HT-29 (cell line): ENCODE results near the gene CCDC78. TPM values are rescaled to one million over a fixed set of nuclear protein-coding genes. Genes with fewer than 3 reads are reported as not detected.

Source experiments
- DNase-seq: peaks from one replicate; pipeline ENCODE4 v3.0.0-alpha.2; 2015; ENCODE audit warnings: low spot score
- total RNA-seq: library from RNA; depleted of rRNA; stranded (reverse); fragments of >200 nt; shearing (Covaris generic); gene quantifications from 2 replicates; pipeline ENCODE4 v1.2.3, GENCODE V29; 2014; rRNA removed

The CCDC78 gene
- 22.9 and 30.6 TPM in 2 replicates for total RNA-seq

GRCh38 chr16:726438-727290 is at the start of gene CCDC78, which contains the start of gene HAGHL:
Gene CCDC78 (minus strand): TSS chr16:726443. CDS start chr16:726367, 76 bp downstream.
Gene HAGHL (plus strand): TSS chr16:727106. CDS start chr16:727510, 404 bp downstream.
- DNase-seq, result peak; percentile 65

DNA sequence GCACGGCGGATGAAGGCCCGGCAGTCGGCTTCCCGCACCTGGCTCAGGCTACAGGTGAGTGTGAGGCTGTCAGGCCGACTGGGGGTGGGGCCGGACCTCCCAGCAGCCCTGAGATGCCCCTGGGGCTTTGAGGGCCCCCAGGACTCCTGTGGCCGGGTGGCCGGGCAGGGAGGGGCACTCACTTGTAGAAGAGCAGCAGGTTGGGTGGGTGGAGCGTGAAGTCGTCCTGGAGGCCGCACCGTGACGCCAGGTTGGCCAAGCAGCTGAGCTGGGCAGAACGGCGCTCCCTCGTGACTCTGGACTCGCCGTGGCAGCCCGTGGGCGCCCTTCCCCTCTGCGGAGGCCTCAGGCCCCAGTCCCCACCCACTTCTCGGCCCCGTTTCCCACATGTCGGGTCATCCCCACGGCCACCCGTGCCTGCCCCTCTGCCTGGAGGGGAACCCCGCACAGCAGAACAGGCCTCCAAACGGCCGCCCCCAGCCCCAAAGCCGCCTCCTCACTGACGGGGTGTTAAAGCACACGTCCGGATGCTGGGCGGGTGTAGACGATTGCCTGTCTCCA is 49.1 kb upstream of the CCDC78 start:
- no peak for DNase-seq

DNA sequence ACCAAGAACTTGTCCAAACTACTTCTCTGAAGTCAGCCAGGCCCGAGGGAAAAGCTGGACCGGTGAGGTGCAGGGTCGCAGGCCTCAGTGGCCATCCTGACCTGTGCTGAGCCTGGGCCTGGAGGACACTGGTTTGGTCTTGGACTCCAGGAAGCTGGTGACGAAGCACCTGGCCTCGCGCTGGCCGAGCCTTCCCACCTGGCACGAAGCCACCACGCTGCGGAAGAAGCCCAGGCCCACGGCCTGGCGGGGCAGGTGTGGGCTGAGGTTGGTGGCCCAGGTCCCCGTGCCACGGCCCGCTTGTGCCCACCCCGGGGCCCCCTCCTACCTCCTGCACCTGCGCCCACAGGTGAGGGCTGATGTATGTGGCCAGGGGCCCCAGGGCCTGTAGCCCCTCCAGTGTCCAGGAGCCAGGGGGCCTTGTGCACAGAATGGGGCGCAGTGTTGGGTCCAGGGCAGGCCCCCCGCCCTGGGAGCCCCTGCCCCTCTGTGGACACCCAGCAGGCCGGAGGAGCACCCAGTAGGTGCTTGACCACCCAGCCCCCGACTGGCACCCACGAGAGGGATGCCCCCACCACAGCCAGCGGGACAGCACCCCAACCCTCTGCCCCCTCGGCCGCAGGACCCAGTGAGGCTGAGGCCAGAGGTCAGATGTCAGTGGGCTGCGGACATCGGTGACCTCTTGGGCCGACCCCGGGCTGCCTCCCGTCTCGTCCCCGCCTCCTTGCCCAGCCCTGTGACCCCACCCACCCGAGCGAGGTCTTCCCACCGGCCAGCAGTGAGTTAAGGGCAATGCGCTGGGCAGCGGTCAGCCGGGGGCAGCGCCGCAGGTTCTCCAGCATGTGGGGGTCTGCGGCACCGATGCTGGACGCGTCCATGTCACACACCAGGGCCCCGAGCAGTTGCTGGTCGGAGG is 48.1 kb upstream of the CCDC78 start:
- DNase-seq, result no peak

- no peak for DNase-seq
These were observed 46.7 kb upstream of the CCDC78 start for GRCh38 chr16:772959-773358.

DNA sequence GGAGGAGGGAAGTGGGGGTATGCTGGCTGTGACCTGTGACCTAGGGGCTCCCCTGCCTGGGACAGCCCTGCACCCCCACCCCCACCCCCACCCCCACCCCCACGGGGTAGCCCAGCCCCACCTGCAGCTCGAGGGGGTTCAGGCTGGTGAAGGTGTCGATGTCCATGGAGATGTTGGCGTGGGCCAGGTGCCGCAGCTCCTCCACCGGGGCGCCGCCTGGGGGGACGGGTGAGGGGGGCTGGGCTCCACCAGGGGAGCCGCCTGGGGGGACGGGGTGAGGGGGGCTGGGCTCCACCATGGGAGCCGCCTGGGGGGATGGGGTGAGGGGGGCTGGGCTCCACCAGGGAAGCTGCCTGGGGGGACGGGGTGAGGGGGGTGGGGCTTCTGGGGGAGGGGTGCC is 44.2 kb upstream of the CCDC78 start:
- DNase-seq, result no peak

DNA sequence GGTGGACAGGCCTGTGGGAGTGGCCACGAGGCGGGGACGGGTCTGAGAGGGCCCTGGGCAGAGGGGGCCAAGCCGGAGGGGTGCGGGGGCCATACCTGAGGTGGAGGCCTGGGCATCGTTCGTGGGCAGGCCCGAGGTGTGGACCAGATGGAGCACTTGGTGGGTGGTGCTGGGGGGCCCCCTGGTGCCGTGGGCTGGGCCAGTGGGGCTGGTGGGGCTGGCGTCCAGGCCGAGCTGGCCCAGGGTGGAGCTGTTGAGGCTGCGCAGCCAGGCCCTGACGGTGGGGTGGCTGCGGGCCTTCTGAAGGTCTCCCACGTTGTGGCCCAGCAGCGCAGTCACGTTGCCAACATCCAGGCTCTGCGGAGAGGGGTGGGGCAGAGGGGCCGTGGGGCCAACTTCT is 43.7 kb upstream of the CCDC78 start:
- DNase-seq, result no peak

- DNase-seq, result no peak
These were observed 43.0 kb upstream of the CCDC78 start for GRCh38 chr16:769184-769784.

- no peak for DNase-seq
These were observed 42.2 kb upstream of the CCDC78 start for GRCh38 chr16:768428-768827.

GRCh38 chr16:767743-768235 is 41.5 kb upstream of the CCDC78 start:
- DNase-seq, result no peak

GRCh38 chr16:766820-767640 is 40.8 kb upstream of the CCDC78 start:
- DNase-seq, result no peak

DNA sequence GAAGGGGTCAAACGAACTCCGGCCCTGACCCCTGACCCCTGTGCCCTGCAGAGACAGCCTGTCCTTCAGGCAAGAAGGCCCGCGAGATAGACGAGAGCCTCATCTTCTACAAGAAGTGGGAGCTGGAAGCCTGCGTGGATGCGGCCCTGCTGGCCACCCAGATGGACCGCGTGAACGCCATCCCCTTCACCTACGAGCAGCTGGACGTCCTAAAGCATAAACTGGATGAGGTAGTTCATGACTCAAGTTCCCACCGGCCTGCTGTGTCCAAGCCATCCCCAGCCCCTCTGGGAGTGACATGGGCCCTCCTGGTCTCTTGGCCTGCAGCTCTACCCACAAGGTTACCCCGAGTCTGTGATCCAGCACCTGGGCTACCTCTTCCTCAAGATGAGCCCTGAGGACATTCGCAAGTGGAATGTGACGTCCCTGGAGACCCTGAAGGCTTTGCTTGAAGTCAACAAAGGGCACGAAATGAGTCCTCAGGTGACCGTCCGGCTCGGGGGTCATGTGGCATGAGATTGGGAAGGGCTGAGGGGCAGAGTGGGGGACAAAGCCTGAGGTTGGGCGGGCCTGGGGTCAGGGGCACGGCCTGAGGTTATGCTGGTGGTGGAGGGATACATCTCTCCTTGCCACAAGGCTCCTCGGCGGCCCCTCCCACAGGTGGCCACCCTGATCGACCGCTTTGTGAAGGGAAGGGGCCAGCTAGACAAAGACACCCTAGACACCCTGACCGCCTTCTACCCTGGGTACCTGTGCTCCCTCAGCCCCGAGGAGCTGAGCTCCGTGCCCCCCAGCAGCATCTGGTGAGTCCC is 40.0 kb upstream of the CCDC78 start:
- DNase-seq, result no peak

DNA sequence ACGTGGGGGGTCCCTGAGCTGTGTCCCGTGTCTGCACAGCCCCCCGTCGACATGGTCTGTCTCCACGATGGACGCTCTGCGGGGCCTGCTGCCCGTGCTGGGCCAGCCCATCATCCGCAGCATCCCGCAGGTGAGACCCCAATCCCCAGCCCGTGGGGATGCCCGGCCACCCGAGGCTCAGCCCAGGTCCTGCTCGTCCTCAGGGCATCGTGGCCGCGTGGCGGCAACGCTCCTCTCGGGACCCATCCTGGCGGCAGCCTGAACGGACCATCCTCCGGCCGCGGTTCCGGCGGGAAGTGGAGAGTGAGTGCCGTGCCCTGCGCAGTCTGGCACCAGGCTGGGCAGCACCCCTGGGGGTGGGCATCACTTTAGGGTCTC is 39.2 kb upstream of the CCDC78 start:
- no peak for DNase-seq

GRCh38 chr16:764848-765487 is 38.7 kb upstream of the CCDC78 start:
- DNase-seq, result no peak

DNA sequence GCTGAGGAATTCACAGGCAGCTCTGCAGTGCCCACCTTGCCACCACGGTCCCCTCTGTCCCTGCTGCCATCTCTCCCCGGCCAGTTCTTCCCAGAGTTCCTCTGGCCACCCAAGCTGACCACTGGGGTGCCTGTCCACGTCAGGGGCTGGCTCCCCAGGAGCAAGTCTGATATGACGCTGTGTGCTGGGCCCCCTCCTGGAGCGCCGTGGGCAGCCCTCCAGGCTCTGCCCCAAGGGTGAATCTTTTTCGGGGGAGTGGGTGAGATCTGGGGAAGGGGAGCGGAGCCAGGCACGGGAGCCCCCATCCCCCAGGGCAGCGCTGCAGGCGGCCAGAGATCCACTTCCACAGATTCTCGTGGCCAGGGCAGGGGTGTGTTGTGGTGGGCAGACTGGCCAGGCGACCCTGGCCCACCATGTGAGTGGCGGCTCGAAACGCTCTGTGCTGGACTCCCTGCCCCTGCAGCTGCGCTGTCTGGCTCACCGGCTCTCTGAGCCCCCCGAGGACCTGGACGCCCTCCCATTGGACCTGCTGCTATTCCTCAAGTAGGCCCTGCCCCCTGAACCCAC is 38.0 kb upstream of the CCDC78 start:
- DNase-seq, result no peak

GRCh38 chr16:763369-764183 is 37.3 kb upstream of the CCDC78 start:
- DNase-seq, result no peak

DNA sequence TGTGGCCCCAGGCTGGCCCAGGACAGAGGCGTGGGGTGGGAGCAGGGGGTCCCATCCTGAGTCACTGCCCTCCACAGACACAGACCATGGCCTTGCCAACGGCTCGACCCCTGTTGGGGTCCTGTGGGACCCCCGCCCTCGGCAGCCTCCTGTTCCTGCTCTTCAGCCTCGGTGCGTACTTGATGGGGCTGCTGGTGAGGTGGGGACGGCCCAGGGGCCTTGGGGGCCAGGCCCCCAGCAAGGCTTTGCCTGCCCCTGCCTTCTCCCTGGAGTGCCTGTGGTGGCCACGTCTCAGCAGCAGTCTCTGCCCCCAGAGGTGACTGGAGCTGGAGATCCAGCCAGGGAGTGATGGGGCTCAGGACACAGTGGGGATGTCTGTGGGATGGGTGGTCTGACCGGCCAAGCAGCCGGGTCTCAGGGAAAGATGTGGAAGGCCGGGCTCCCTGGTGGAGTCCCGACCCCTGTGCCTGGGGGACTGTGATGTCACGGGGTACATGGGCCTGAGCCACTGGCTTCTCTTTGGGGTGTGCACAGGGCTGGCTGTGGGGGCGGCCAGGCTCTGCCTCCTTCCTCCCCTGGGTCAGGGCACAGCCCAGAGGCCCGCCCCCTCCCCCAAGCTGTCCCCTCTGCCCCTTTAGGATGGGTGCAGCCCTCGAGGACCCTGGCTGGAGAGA is 36.5 kb upstream of the CCDC78 start:
- no peak for DNase-seq
